ENCODE data around the gene FAM20C.
A peak's percentile ranks its signal among the peaks of the same experiment; 100 is the strongest.
"Not testable (repeated sequence)": the region's sequence is repeated elsewhere in the genome, so short reads cannot be mapped to it uniquely, and the experiment has no call there.

The FAM20C gene

DNA sequence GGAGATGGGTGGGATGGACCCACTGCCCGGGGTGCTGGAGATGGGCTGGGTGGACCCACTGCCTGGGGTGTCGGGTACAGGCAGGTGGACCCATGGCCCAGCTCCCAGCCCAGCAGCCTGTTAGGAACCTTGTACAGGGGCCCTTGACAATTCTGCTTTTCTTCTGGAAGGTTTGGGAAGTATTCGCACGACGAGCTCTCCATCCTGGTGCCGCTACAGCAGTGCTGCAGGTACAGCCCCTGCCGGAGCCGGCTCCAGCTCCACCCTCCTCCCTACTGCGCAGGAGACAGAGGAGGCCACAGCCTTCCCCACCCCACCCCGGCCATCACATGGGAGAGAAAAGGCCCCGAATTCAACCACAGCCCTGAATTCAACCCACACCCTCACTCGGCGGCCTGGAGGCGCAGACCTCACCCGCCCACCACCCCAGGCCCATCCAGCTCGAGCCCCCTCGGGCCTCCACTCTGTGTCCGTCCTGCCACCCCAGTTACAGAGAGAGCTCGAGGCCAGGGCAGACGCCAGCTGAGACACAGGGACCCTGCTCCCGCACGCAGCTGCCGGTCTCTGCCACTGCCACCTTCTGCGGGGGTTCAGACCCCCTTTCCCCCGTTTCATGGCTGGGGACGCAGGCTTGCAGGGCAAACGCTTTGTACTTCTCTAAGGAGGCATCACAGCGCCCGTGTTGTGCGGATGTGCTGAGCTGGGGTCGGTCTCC is 66.3 kb downstream of the FAM20C start:
- no peaks in the 10 kb centered on the region for H3K4me1 Mint-ChIP-seq
- H3K27me3 Mint-ChIP-seq: no peaks in the 10 kb centered on the region
- peaks cover 3% of the 10 kb centered on the region for H3K36me3 Mint-ChIP-seq
- no peak overlapping the region for H3K4me3 Mint-ChIP-seq
- CTCF ChIA-PET: no interaction called here
- H3K9me3 Mint-ChIP-seq: peaks cover 14% of the 10 kb centered on the region
- H3K27ac Mint-ChIP-seq: no peak overlapping the region
- no peak for DNase-seq

DNA sequence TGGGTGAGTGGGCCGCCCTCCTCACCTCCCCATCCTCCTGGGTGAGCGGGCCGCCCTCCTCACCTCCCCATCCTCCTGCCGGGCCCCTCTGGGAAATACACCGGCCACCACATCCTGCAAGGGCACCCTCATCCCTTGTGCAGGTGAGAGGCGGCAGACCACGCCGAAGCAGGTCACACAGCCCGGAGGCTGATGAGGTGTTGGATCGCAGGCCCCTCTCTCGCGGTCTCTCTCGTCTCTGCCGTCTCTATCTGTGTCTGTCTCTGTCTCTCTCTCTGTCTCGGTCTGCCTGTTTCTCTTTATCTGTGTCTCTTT is 66.8 kb downstream of the FAM20C start:
- DNase-seq: no peak
- H3K4me1 Mint-ChIP-seq: no peaks in the 10 kb centered on the region
- no peak overlapping the region for H3K27ac Mint-ChIP-seq
- CTCF ChIA-PET: no interaction called here
- peaks cover 14% of the 10 kb centered on the region for H3K9me3 Mint-ChIP-seq
- no peaks in the 10 kb centered on the region for H3K27me3 Mint-ChIP-seq
- H3K36me3 Mint-ChIP-seq: peaks cover 3% of the 10 kb centered on the region
- no peak overlapping the region for H3K4me3 Mint-ChIP-seq

DNA sequence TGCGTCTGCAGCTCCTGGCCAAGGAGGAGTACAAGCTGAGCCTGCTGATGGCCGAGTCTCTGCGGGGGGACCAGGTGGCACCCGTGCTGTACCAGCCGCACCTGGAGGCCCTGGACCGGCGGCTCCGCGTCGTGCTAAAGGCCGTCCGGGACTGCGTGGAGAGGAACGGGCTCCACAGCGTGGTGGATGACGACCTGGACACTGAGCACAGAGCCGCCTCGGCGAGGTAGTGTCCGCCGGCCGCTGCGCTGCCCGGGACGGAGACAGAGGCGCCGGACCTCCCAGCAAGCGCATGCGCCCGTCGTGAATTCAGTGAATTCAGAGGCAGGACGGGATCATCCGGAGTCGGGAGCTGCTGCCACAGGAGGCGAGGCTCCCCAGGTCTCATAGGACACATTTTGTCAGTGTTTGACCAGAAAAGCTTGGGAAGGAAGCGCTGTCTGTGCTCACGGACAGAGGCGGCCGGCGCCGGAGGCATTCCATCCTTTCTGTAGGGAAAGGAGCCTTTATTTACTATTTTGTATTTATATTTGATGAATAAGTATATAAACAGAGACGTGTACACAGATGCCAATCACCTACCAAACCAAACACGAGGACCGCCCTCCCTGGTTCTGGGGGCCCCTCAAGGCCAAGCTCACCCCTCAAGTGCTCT is 67.5 kb downstream of the FAM20C start:
- Mint-ChIP-seq H3K9me3 (peaks cover 14% of the 10 kb centered on the region), H3K4me3 (no peak overlapping the region), H3K4me1 (no peaks in the 10 kb centered on the region), H3K27me3 (no peaks in the 10 kb centered on the region), H3K36me3 (peaks cover 3% of the 10 kb centered on the region), H3K27ac (no peak overlapping the region)
- no peak for DNase-seq
- CTCF ChIA-PET: no interaction called here

DNA sequence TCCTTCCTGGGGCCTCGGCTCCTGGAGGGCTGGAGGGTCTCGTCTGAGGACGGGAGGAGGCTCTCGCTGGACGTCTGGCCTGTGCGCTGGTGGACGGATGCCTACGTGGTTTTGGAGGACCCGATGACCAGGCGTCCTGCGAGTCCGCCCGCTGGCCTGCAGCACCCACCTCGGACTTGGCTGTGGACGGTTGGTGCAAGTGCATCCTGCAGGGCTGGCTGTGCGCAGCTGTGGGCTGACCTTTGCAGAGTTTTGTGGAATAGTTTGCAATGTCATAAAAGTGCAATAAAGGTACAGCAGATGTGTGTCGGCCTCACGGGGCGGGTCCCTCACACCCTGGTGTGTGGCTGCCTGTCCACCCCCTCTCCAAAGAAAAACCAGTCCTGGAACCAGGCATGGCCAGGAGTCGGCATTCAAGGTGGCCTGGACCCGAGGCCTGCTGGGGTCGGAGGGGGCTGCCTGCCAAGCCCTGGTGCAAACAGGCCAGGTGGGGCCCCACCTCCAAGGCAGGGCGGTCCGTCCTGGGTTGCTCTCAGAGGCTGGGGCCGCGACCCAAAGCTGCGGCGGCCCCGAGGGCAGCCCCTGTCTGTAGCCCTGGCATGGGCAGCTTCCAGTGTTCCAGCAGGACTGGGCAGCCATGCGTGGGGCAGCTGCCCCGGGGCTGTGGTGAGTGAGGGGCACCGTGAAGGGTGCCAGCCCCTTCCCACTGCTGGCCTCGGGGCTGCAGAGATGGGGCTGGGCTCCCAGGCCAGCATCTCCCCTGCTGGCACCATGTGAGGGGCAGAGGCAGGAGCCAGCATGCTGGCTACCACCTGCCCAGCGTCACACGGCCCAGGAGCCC is 68.3 kb downstream of the FAM20C start:
- H3K9me3 Mint-ChIP-seq: peaks cover 14% of the 10 kb centered on the region
- H3K4me3 Mint-ChIP-seq: no peak overlapping the region
- no peak for DNase-seq
- H3K4me1 Mint-ChIP-seq: no peaks in the 10 kb centered on the region
- no peaks in the 10 kb centered on the region for H3K27me3 Mint-ChIP-seq
- CTCF ChIA-PET: no interaction called here
- no peak overlapping the region for H3K27ac Mint-ChIP-seq
- peaks cover 3% of the 10 kb centered on the region for H3K36me3 Mint-ChIP-seq

DNA sequence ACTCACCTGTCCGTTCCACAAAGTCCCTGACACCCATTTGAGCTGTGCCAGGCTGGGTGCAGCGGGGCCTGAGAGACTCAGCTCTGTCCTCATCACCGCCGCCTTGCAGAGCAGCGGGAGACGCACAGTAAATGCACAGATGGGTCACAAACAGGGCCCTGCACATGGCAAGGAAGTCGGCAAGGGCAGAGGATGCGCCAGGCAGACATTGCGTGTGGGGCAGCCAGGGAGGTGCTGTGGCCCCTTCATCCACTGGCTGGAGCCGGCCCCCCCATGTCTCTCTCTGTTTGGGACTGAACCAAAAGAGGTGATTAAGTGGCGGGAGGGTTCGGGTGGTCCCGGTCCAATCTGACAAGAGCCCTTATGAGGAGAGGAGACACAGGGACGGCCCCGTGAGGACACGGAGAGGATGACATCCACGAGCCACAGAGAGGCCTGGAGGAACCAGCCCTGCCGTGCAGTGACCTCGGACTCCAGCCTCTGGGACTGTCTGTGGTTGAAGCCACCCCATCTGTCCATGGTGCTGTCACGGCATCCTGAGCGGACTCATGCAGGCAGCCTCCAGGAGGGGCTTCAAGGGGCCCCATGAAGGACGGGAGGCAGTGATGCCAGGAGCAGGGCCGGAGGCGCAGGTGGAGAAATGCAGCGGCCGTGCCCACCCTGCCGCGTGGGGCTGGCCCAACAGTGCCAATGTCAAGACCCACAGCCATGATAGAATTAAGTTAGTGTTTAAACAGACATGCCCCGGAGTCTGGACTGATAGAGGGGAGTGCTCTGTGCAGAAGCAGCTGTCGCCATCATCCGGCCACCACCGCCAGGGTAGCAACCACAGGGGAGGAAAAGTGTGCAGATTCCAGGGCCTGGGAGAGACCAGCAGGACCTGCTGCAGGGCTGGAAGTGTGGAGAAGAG is 69.2 kb downstream of the FAM20C start:
- no peak for DNase-seq
- CTCF ChIA-PET: no interaction called here
- peaks cover 14% of the 10 kb centered on the region for H3K9me3 Mint-ChIP-seq
- H3K4me1 Mint-ChIP-seq: no peaks in the 10 kb centered on the region
- no peaks in the 10 kb centered on the region for H3K27me3 Mint-ChIP-seq
- H3K27ac Mint-ChIP-seq: no peak overlapping the region
- H3K36me3 Mint-ChIP-seq: peaks cover 3% of the 10 kb centered on the region
- no peak overlapping the region for H3K4me3 Mint-ChIP-seq

DNA sequence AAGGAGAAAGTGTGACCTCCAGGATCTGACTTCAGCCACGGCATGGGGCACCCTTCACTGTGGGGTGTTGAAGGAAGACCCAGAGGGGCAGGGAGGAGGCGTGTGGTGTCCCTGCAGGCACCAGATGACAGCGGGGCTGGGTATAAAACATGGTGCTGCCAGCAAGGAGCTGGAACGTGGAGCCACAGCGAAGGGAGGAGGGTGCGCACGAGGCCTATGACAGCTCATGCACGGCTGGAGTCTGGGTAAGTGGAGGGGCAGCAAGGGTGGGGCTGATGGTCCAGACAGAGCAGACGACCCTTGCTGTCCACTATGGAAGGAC is 69.8 kb downstream of the FAM20C start:
- no peak for DNase-seq
- CTCF ChIA-PET: no interaction called here
- Mint-ChIP-seq H3K4me3 (no peak overlapping the region), H3K9me3 (peaks cover 14% of the 10 kb centered on the region), H3K27ac (no peak overlapping the region), H3K27me3 (no peaks in the 10 kb centered on the region), H3K36me3 (peaks cover 3% of the 10 kb centered on the region), H3K4me1 (no peaks in the 10 kb centered on the region)

DNA sequence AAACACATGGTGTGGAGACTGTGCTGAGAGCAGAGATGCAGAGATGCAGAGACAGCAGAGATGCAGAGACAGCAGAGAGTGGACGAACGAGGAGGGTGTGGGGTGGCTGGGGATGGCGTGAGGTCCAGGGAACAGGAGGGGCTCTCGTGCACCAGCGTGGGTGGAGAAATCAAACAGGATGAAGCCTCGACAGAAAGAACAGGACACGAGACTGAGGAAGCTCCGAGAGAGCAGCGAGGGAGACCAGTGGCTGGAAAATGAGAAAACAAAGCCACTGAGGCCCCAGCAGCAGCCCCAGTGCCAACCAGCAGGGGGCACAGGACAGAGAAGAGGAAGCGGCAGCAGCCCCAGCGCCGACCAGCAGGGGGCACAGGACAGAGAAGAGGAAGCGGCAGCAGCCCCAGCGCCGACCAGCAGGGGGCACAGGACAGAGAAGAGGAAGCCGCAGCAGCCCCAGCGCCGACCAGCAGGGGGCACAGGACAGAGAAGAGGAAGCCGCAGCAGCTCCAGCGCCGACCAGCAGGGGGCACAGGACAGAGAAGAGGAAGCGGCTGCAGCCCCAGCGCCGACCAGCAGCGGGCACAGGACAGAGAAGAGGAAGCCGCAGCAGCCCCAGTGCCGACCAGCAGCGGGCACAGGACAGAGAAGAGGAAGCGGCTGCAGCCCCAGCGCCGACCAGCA is 70.4 kb downstream of the FAM20C start:
- H3K36me3 Mint-ChIP-seq, H3K27me3 Mint-ChIP-seq, H3K4me3 Mint-ChIP-seq, CTCF ChIA-PET, H3K4me1 Mint-ChIP-seq, H3K27ac Mint-ChIP-seq: not testable (repeated sequence)
- H3K9me3 Mint-ChIP-seq: peaks cover 14% of the 10 kb centered on the region
- DNase-seq: peak; percentile 70

DNA sequence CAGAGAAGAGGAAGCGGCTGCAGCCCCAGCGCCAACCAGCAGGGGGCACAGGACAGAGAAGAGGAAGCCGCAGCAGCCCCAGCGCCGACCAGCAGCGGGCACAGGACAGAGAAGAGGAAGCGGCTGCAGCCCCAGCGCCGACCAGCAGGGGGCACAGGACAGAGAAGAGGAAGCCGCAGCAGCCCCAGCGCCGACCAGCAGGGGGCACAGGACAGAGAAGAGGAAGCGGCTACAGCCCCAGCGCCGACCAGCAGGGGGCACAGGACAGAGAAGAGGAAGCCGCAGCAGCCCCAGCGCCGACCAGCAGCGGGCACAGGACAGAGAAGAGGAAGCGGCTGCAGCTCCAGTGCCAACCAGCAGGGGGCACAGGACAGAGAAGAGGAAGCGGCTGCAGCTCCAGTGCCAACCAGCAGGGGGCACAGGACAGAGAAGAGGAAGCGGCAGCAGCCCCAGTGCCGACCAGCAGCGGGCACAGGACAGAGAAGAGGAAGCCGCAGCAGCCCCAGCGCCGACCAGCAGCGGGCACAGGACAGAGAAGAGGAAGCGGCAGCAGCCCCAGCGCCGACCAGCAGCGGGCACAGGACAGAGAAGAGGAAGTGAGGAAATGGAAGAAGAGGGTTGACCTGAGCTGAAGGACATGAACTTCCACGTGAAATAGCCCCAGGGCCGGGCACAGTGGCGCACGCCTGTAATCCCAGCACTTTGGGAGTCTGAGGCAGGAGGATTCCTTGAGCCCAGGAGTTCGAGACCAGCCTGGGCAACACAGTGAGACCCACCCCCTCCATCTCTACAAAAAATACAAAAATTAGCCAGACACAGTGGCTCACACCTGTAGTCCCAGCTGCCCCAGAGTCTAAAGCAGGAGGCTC is 71.3 kb downstream of the FAM20C start:
- not testable (repeated sequence) for H3K36me3 Mint-ChIP-seq, H3K4me1 Mint-ChIP-seq, H3K27me3 Mint-ChIP-seq, H3K4me3 Mint-ChIP-seq, H3K27ac Mint-ChIP-seq
- peaks cover 14% of the 10 kb centered on the region for H3K9me3 Mint-ChIP-seq
- CTCF ChIA-PET: interaction anchor here (0.8 to 1.3 kb wide), 2 partner anchors 11 to 616 kb away, joined by 3 read pairs; no protein-coding TSS in a partner anchor
- peak; percentile 43 for DNase-seq

DNA sequence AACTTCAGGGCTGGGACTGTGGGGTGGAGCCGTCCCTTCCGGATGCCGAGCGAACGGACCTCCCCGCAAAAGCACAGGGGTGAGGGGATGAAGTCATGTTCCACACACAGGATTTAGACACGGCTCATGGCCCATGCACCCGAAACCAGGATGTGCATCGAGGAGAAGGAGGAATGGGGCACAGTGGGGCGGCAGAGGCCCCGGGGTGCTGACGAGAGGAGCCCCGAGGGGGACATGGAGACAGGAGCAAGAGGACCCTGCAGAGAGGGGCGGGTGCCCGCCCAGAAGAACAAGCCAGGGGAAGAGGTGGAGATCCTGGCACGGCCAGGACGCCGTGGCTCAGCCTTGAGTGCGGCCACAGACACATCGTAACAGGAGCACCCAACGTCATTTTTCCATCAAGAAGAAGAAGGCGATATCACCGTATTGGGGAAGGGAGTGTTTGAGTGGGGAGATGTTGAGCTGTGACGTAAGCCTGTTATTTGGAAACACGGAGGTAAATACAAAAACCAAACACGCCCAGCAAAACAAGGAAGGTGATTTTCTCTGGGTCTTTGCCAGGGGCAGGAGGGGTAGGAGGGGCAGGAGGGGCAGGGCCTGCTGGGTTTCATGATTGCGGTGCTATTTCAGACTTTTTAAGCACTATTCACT is 72.3 kb downstream of the FAM20C start:
- H3K9me3 Mint-ChIP-seq: peaks cover 14% of the 10 kb centered on the region
- H3K27ac Mint-ChIP-seq: peak overlapping the region; percentile 49
- H3K4me1 Mint-ChIP-seq: no peaks in the 10 kb centered on the region
- DNase-seq: no peak
- H3K36me3 Mint-ChIP-seq: peaks cover 3% of the 10 kb centered on the region
- no peaks in the 10 kb centered on the region for H3K27me3 Mint-ChIP-seq
- H3K4me3 Mint-ChIP-seq: no peak overlapping the region
- CTCF ChIA-PET: interaction anchor here (0.8 to 1.3 kb wide), 2 partner anchors 10 to 615 kb away, joined by 3 read pairs; no protein-coding TSS in a partner anchor

DNA sequence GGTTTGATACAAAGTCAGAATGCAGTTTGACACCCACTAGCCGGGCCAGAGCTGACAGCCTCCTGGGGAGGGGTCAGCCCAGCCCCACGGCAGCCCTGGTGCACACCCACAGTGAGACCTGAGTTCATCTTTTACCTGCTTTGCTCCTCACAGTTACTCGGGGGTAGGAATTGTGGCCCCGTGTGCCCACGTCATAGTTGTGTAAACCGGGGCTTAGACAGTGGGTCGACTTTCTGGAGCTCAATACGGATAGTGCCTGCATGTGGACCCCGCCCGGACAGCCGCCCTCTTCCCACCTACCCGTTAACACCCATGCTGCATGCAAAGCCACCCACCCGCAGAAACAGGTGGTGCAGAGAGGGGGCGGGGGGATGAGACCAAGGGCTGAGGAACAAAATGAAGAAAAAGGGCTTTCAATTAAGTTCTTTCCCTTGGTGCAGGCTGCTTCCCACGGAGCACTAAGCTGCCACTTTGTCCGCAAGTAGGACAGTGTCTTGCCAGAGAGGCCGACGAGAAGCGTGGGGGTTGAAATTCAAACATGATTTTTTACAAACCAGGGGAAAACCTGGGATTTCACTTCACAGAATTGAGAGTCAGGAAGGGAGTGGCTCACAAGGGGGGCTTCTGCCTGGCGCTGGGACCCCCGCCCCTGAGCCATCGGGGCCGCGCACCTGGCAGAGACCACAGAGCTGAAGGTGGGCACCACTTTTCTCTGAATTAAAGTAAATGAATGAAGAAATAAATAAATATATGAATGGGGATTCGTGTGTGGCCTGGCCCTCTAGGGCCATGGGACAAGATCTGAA is 73.0 kb downstream of the FAM20C start:
- no peak for DNase-seq
- peaks cover 14% of the 10 kb centered on the region for H3K9me3 Mint-ChIP-seq
- no peaks in the 10 kb centered on the region for H3K27me3 Mint-ChIP-seq
- H3K4me3 Mint-ChIP-seq: no peak overlapping the region
- peaks cover 3% of the 10 kb centered on the region for H3K36me3 Mint-ChIP-seq
- H3K4me1 Mint-ChIP-seq: no peaks in the 10 kb centered on the region
- CTCF ChIA-PET: interaction anchor here (1.3 kb wide), 1 partner anchor 615 kb away, joined by 3 read pairs; no protein-coding TSS in a partner anchor
- no peak overlapping the region for H3K27ac Mint-ChIP-seq

DNA sequence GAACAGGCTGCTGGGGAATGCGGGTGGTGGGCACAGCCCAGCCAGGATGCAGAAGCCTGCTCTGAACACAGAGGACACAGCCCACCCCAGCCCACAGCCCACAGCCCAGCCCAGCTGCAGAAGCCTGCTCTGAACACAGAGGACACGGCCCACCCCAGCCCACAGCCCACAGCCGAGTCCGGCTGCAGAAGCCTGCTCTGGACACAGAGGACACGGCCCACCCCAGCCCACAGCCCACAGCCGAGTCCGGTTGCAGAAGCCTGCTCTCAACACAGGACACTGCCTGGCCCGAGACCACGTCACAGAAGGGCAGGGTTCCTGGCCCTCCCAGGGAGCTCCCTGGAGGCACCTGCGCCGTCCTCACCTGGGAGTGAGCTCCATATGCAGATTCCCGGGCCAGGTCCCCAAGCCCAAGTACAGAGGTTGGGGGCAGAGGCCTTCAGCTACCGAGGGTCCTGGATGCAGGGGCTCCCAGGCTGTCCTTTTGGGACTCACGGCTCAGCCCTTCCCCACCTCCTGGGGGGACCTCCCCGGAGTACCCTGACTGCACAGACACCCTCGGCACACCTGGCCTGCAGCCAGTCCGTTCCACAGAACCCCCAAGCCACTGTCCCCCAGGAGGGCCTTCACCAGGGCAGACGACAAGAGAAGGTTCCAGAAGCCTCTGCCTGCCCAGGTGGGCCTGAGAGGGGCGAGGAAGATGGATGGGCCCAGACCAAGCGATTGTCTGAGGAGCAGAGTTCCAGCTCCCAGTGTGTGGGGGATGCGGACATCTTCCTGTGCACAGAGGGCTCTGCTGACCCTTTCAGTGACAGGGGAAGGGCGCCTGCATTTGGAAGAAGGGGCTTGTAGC is 73.9 kb downstream of the FAM20C start:
- no peak for DNase-seq
- Mint-ChIP-seq H3K4me3 (no peak overlapping the region), H3K27ac (no peak overlapping the region), H3K9me3 (peaks cover 13% of the 10 kb centered on the region), H3K27me3 (no peaks in the 10 kb centered on the region), H3K4me1 (no peaks in the 10 kb centered on the region), H3K36me3 (peaks cover 3% of the 10 kb centered on the region)
- CTCF ChIA-PET: no interaction called here

Measured in activated naive CD4-positive, alpha-beta T cell treated with anti-CD3 and anti-CD28 coated beads, Interleukin-2, amount 10 ng/mL, durations not matched to agents 7 days and 5 days (primary cell).